ENCODE data around the gene ANKRD63. TPM values are rescaled to one million over a fixed set of nuclear protein-coding genes. Genes with fewer than 3 reads are reported as not detected.

Gene ANKRD63
- total RNA-seq, 2 donors from 2014 or later: not detected

- Histone ChIP-seq H3K4me1 (no peaks in the 10 kb centered on the region), H3K27ac (no peak overlapping the region), H3K36me3 (replicated peaks in 1 of 2; ENCODE audit: insufficient read depth in 1 of 2, low read depth in 2 of 2) (no peaks in the 10 kb centered on the region), H3K27me3 (no peaks in the 10 kb centered on the region), H3K9me3 (no peaks in the 10 kb centered on the region), H3K4me3 (no peak overlapping the region)
- TF ChIP-seq POLR2A (IDR thresholded peaks at IDR 0.05) (no peak), CTCF (IDR thresholded peaks at IDR 0.05) (no peak)
- intact Hi-C loops (cut with DNase I): no loop called here
- ATAC-seq (no peak), DNase-seq (peak in 1 of 4 donors; percentile 35)
- WGBS, 2 donors: 59 to 92% methylated on average over 4 to 5 of the region's 5 CpGs
These were observed 23.5 kb upstream of the ANKRD63 start for GRCh38 chr15:40306371-40306770.

GRCh38 chr15:40305281-40305680 is 22.4 kb upstream of the ANKRD63 start:
- WGBS, 2 donors: 89 to 91% methylated on average over 4 of the region's 4 CpGs
- no peak for DNase-seq
- intact Hi-C loops (cut with DNase I): no loop called here

GRCh38 chr15:40303576-40303975 is 20.7 kb upstream of the ANKRD63 start:
- H3K36me3 ChIP-seq (replicated peaks in 1 of 2; ENCODE audit: insufficient read depth in 1 of 2, low read depth in 2 of 2): no peaks in the 10 kb centered on the region
- intact Hi-C loops (cut with DNase I): no loop called here
- no peaks in the 10 kb centered on the region for H3K9me3 ChIP-seq
- H3K4me1 ChIP-seq: no peaks in the 10 kb centered on the region
- no peak for DNase-seq
- no peak for ATAC-seq
- no peak overlapping the region for H3K4me3 ChIP-seq
- 75 to 80% methylated on average over 1 to 2 of the region's 2 CpGs for WGBS, 2 donors
- no peaks in the 10 kb centered on the region for H3K27me3 ChIP-seq
- TF ChIP-seq CTCF (IDR thresholded peaks at IDR 0.05) (no peak), POLR2A (IDR thresholded peaks at IDR 0.05) (no peak)
- H3K27ac ChIP-seq: no peak overlapping the region

More at GRCh38 chr15:40305281-40305680, 22.4 kb upstream of the ANKRD63 start:
- Histone ChIP-seq H3K27me3 (no peaks in the 10 kb centered on the region), H3K4me1 (no peaks in the 10 kb centered on the region), H3K9me3 (no peaks in the 10 kb centered on the region), H3K4me3 (no peak overlapping the region), H3K27ac (no peak overlapping the region), H3K36me3 (replicated peaks in 1 of 2; ENCODE audit: insufficient read depth in 1 of 2, low read depth in 2 of 2) (no peaks in the 10 kb centered on the region)
- no peak for ATAC-seq
- TF ChIP-seq CTCF (IDR thresholded peaks at IDR 0.05): no peak
- no peak for TF ChIP-seq POLR2A (IDR thresholded peaks at IDR 0.05)

GRCh38 chr15:40302981-40303380 is 20.1 kb upstream of the ANKRD63 start:
- WGBS, 2 donors: 56 to 66% methylated on average over 10 to 11 of the region's 11 CpGs
- H3K36me3 ChIP-seq (replicated peaks in 1 of 2; ENCODE audit: insufficient read depth in 1 of 2, low read depth in 2 of 2): no peaks in the 10 kb centered on the region
- no peak overlapping the region for H3K4me3 ChIP-seq
- ATAC-seq (no peak), DNase-seq (no peak)
- TF ChIP-seq CTCF (IDR thresholded peaks at IDR 0.05) (no peak), POLR2A (IDR thresholded peaks at IDR 0.05) (no peak)
- no peaks in the 10 kb centered on the region for H3K4me1 ChIP-seq
- intact Hi-C loops (cut with DNase I): no loop called here
- H3K27me3 ChIP-seq: no peaks in the 10 kb centered on the region
- H3K9me3 ChIP-seq: no peaks in the 10 kb centered on the region
- H3K27ac ChIP-seq: no peak overlapping the region

- DNase-seq (no peak), ATAC-seq (no peak)
- intact Hi-C loops (cut with DNase I): no loop called here
- Histone ChIP-seq H3K36me3 (replicated peaks in 1 of 2; ENCODE audit: insufficient read depth in 1 of 2, low read depth in 2 of 2) (no peaks in the 10 kb centered on the region), H3K27me3 (no peaks in the 10 kb centered on the region), H3K4me3 (no peak overlapping the region), H3K9me3 (no peaks in the 10 kb centered on the region), H3K27ac (no peak overlapping the region), H3K4me1 (no peaks in the 10 kb centered on the region)
- TF ChIP-seq POLR2A (IDR thresholded peaks at IDR 0.05): no peak
- TF ChIP-seq CTCF (IDR thresholded peaks at IDR 0.05): no peak
- 89% methylated on average over 14 to 19 of the region's 19 CpGs for WGBS, 2 donors
These were observed 19.5 kb upstream of the ANKRD63 start for GRCh38 chr15:40302288-40302886.
